HEK293 (cell line): Measurements from ENCODE around the gene TYSND1.

Source experiments
- IKZF3 ChIP-seq: fragments of 450-650 bp; IDR thresholded peaks from 2 replicates; pipeline ENCODE4 v1.5.0; 2018; ENCODE audit warnings: missing biosample characterization, mild to moderate bottlenecking, missing genetic modification characterization, moderate library complexity
- KLF16 ChIP-seq: fragments of 450-650 bp; formaldehyde crosslinking; IDR thresholded peaks from 2 replicates; pipeline ENCODE4 v1.5.1; 2017; ENCODE audit warnings: missing biosample characterization, missing genetic modification characterization
- MZF1 ChIP-seq: fragments of 450-650 bp; formaldehyde crosslinking; IDR thresholded peaks from 2 replicates; pipeline ENCODE4 v1.5.1; 2017; ENCODE audit warnings: missing biosample characterization, missing genetic modification characterization, borderline replicate concordance
- OVOL3 ChIP-seq: fragments of 450-650 bp; formaldehyde crosslinking; IDR thresholded peaks from 2 replicates; pipeline ENCODE4 v1.5.1; 2016; ENCODE audit warnings: missing biosample characterization, missing genetic modification characterization
- RBAK ChIP-seq: fragments of 450-650 bp; formaldehyde crosslinking; IDR thresholded peaks from 2 replicates; pipeline ENCODE4 v1.5.1; 2016; ENCODE audit warnings: missing biosample characterization, missing genetic modification characterization
- REPIN1 ChIP-seq: fragments of 450-650 bp; formaldehyde crosslinking; IDR thresholded peaks from 2 replicates; pipeline ENCODE4 v1.5.1; 2017; ENCODE audit warnings: missing biosample characterization, missing genetic modification characterization, low read depth
- SETDB1 ChIP-seq: IDR thresholded peaks from one replicate; pipeline ENCODE4 v1.6.1; 2017; ENCODE audit warnings: mild to moderate bottlenecking, low read length, moderate library complexity, mixed read lengths; ENCODE audit not compliant: insufficient read length
- TRIM28 ChIP-seq: IDR thresholded peaks from 2 replicates; pipeline ENCODE4 v1.6.1; 2011; ENCODE audit warnings: low read length, control low read depth, borderline replicate concordance
- ZFP69B ChIP-seq: fragments of 450-650 bp; formaldehyde crosslinking; IDR thresholded peaks from 2 replicates; pipeline ENCODE4 v1.5.1; 2016; ENCODE audit warnings: missing biosample characterization, missing genetic modification characterization
- ZNF138 ChIP-seq: fragments of 450-650 bp; formaldehyde crosslinking; IDR thresholded peaks from 2 replicates; pipeline ENCODE4 v1.5.1; 2016; ENCODE audit warnings: missing biosample characterization, missing genetic modification characterization, borderline replicate concordance
- ZNF19 ChIP-seq: fragments of 450-650 bp; formaldehyde crosslinking; IDR thresholded peaks from 2 replicates; pipeline ENCODE4; 2016; ENCODE audit warnings: missing biosample characterization, missing genetic modification characterization, low read depth
- ZNF248 ChIP-seq: fragments of 450-650 bp; formaldehyde crosslinking; IDR thresholded peaks from 2 replicates; pipeline ENCODE4 v1.5.1; 2017; ENCODE audit warnings: missing biosample characterization, missing genetic modification characterization
- ZNF404 ChIP-seq: fragments of 450-650 bp; formaldehyde crosslinking; IDR thresholded peaks from 2 replicates; pipeline ENCODE4 v1.5.1; 2017; ENCODE audit warnings: missing biosample characterization, missing genetic modification characterization
- ZNF416 ChIP-seq: fragments of 450-650 bp; formaldehyde crosslinking; IDR thresholded peaks from 2 replicates; pipeline ENCODE4 v1.5.1; 2016; ENCODE audit warnings: missing biosample characterization, missing genetic modification characterization
- ZNF423 ChIP-seq: fragments of 450-650 bp; formaldehyde crosslinking; IDR thresholded peaks from 2 replicates; pipeline ENCODE4 v1.5.1; 2016; ENCODE audit warnings: missing biosample characterization, missing genetic modification characterization
- ZNF433 ChIP-seq: fragments of 450-650 bp; formaldehyde crosslinking; IDR thresholded peaks from 2 replicates; pipeline ENCODE4 v1.5.1; 2016; ENCODE audit warnings: missing biosample characterization, missing genetic modification characterization, low read depth
- ZNF544 ChIP-seq: fragments of 450-650 bp; formaldehyde crosslinking; IDR thresholded peaks from 2 replicates; pipeline ENCODE4 v1.5.0; 2017; ENCODE audit warnings: missing biosample characterization, missing genetic modification characterization
- ZNF561 ChIP-seq: fragments of 450-650 bp; IDR thresholded peaks from 2 replicates; pipeline ENCODE4 v1.5.1; 2018; ENCODE audit warnings: missing biosample characterization, missing genetic modification characterization, borderline replicate concordance
- ZNF571 ChIP-seq: fragments of 450-650 bp; formaldehyde crosslinking; IDR thresholded peaks from 2 replicates; pipeline ENCODE4 v1.5.0; 2017; ENCODE audit warnings: missing biosample characterization, missing genetic modification characterization
- ZNF585B ChIP-seq: fragments of 450-650 bp; formaldehyde crosslinking; IDR thresholded peaks from 2 replicates; pipeline ENCODE4 v1.5.1; 2016; ENCODE audit warnings: missing biosample characterization, missing genetic modification characterization
- ZNF600 ChIP-seq: fragments of 450-650 bp; formaldehyde crosslinking; IDR thresholded peaks from 2 replicates; pipeline ENCODE4 v1.5.1; 2016; ENCODE audit warnings: missing biosample characterization, missing genetic modification characterization
- ZNF629 ChIP-seq: fragments of 450-650 bp; formaldehyde crosslinking; IDR thresholded peaks from 2 replicates; pipeline ENCODE4 v1.5.1; 2017; ENCODE audit warnings: missing biosample characterization, missing genetic modification characterization
- ZNF670 ChIP-seq: fragments of 450-650 bp; formaldehyde crosslinking; IDR thresholded peaks from 2 replicates; pipeline ENCODE4 v1.5.1; 2016; ENCODE audit warnings: missing biosample characterization, missing genetic modification characterization, low read depth
- ZNF747 ChIP-seq: fragments of 450-650 bp; formaldehyde crosslinking; IDR thresholded peaks from 2 replicates; pipeline ENCODE4 v1.5.1; 2016; ENCODE audit warnings: missing biosample characterization, missing genetic modification characterization
- ZSCAN23 ChIP-seq: fragments of 450-650 bp; formaldehyde crosslinking; IDR thresholded peaks from 2 replicates; pipeline ENCODE4 v1.5.1; 2016; ENCODE audit warnings: missing biosample characterization, missing genetic modification characterization
- TF ChIP-seq, protein P1 (sequence below): fragments of 450-650 bp; formaldehyde crosslinking; IDR thresholded peaks from 2 replicates; pipeline ENCODE4 v1.5.1; 2016; ENCODE audit warnings: missing biosample characterization, missing genetic modification characterization
- TF ChIP-seq, protein P2 (sequence below): fragments of 450-650 bp; formaldehyde crosslinking; IDR thresholded peaks from 2 replicates; pipeline ENCODE4 v1.5.1; 2016; ENCODE audit warnings: missing biosample characterization, missing genetic modification characterization
- TF ChIP-seq, protein P3 (sequence below): fragments of 450-650 bp; formaldehyde crosslinking; IDR thresholded peaks from 2 replicates; pipeline ENCODE4 v1.5.1; 2016; ENCODE audit warnings: missing biosample characterization, missing genetic modification characterization
- TF ChIP-seq, protein P4 (sequence below): fragments of 450-650 bp; IDR thresholded peaks from 2 replicates; pipeline ENCODE4 v1.5.1; 2018; ENCODE audit warnings: missing biosample characterization, mild to moderate bottlenecking, missing genetic modification characterization
- TF ChIP-seq, protein P5 (sequence below): fragments of 450-650 bp; formaldehyde crosslinking; IDR thresholded peaks from 2 replicates; pipeline ENCODE4 v1.5.1; 2016; ENCODE audit warnings: missing biosample characterization, missing genetic modification characterization

The TYSND1 gene

DNA sequence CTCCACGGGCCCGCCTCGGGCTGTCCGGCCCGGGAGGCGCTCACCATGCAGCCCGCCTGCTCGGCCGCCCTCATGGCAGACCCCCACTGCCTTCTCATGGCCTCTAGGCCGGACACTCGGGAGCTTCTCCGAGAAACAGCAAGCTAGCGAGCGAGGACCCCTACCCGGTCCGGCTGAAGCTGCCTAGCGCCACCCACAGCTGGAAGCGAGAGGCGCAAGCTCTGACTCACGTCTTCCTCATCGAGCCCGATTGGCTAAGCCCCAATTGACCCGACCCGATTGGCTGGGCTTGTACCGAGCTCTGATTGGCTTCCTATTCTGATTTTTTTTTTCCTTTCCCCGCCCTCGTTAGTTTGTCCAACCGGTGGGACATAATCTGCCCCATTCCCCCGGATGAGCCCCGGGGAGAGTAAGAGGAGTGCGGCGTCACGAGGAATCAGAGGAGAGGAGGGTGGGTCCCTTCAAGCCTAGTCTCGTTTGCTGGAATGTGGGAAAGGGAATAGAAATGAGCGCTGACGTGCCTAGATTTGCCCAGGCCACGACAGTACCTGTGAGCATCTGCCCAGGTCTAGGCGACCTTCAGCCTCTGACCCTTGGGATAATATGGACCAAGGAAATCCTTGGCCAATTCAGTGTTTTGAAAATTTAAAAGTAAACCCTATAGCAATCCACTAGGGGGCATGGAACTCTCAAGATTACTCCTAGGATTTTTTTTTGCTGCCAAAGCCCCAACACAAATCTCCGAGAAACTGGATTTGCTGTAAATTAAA, at the start of gene TYSND1 (continued):
- TF ChIP-seq, protein P1, sequence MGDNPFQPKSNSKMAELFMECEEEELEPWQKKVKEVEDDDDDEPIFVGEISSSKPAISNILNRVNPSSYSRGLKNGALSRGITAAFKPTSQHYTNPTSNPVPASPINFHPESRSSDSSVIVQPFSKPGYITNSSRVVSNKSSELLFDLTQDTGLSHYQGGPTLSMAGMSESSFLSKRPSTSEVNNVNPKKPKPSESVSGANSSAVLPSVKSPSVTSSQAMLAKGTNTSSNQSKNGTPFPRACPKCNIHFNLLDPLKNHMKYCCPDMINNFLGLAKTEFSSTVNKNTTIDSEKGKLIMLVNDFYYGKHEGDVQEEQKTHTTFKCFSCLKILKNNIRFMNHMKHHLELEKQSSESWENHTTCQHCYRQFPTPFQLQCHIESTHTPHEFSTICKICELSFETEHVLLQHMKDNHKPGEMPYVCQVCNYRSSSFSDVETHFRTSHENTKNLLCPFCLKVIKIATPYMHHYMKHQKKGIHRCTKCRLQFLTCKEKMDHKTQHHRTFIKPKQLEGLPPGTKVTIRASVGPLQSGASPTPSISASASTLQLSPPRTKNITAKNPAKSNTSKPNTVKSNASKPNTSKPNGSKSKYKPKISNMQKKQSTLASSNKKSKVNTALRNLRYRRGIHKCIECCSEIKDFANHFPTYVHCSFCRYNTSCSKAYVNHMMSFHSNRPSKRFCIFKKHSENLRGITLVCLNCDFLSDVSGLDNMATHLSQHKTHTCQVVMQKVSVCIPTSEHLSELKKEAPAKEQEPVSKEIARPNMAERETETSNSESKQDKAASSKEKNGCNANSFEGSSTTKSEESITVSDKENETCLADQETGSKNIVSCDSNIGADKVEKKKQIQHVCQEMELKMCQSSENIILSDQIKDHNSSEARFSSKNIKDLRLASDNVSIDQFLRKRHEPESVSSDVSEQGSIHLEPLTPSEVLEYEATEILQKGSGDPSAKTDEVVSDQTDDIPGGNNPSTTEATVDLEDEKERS (tag by site-specific recombination): no peak
- TF ChIP-seq ZNF423 (tag by site-specific recombination) (no peak), ZFP69B (tag by site-specific recombination) (peak; percentile 95), ZNF561 (0 out of 2 replicates have a peak, but pooled peaks have one; percentile 38), ZNF19 (no peak), ZNF248 (tag by site-specific recombination) (no peak), IKZF3 (tag by site-specific recombination) (peak; percentile 96), ZNF544 (no peak), RBAK (tag by site-specific recombination) (no peak), ZNF585B (tag by site-specific recombination) (no peak), MZF1 (tag by site-specific recombination) (peak; percentile 96), REPIN1 (tag by site-specific recombination) (no peak), ZNF629 (tag by site-specific recombination) (peak; percentile 72), ZNF433 (no peak), ZNF571 (tag by site-specific recombination) (no peak), ZNF747 (tag by site-specific recombination) (no peak), KLF16 (0 out of 2 replicates have a peak, but pooled peaks have one; percentile 18), OVOL3 (tag by site-specific recombination) (no peak), ZNF138 (tag by site-specific recombination) (no peak), ZSCAN23 (no peak), ZNF600 (tag by site-specific recombination) (no peak), ZNF416 (tag by site-specific recombination) (no peak), TRIM28 (peak; percentile 63), ZNF404 (no peak), SETDB1 (no peak), ZNF670 (tag by site-specific recombination) (no peak)
- TF ChIP-seq, protein P2, sequence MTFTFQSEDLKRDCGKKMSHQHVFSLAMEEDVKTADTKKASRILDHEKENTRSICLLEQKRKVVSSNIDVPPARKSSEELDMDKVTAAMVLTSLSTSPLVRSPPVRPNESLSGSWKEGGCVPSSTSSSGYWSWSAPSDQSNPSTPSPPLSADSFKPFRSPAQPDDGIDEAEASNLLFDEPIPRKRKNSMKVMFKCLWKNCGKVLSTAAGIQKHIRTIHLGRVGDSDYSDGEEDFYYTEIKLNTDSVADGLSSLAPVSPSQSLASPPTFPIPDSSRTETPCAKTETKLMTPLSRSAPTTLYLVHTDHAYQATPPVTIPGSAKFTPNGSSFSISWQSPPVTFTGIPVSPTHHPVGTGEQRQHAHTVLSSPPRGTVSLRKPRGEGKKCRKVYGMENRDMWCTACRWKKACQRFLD (tag by site-specific recombination): no peak
- TF ChIP-seq, protein P3, sequence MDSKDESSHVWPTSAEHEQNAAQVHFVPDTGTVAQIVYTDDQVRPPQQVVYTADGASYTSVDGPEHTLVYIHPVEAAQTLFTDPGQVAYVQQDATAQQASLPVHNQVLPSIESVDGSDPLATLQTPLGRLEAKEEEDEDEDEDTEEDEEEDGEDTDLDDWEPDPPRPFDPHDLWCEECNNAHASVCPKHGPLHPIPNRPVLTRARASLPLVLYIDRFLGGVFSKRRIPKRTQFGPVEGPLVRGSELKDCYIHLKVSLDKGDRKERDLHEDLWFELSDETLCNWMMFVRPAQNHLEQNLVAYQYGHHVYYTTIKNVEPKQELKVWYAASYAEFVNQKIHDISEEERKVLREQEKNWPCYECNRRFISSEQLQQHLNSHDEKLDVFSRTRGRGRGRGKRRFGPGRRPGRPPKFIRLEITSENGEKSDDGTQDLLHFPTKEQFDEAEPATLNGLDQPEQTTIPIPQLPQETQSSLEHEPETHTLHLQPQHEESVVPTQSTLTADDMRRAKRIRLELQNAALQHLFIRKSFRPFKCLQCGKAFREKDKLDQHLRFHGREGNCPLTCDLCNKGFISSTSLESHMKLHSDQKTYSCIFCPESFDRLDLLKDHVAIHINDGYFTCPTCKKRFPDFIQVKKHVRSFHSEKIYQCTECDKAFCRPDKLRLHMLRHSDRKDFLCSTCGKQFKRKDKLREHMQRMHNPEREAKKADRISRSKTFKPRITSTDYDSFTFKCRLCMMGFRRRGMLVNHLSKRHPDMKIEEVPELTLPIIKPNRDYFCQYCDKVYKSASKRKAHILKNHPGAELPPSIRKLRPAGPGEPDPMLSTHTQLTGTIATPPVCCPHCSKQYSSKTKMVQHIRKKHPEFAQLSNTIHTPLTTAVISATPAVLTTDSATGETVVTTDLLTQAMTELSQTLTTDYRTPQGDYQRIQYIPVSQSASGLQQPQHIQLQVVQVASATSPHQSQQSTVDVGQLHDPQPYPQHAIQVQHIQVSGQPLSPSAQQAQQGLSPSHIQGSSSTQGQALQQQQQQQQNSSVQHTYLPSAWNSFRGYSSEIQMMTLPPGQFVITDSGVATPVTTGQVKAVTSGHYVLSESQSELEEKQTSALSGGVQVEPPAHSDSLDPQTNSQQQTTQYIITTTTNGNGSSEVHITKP (tag by site-specific recombination): peak; percentile 71
- TF ChIP-seq, protein P4, sequence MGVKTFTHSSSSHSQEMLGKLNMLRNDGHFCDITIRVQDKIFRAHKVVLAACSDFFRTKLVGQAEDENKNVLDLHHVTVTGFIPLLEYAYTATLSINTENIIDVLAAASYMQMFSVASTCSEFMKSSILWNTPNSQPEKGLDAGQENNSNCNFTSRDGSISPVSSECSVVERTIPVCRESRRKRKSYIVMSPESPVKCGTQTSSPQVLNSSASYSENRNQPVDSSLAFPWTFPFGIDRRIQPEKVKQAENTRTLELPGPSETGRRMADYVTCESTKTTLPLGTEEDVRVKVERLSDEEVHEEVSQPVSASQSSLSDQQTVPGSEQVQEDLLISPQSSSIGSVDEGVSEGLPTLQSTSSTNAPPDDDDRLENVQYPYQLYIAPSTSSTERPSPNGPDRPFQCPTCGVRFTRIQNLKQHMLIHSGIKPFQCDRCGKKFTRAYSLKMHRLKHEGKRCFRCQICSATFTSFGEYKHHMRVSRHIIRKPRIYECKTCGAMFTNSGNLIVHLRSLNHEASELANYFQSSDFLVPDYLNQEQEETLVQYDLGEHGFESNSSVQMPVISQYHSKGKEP (tag by site-specific recombination): no peak
- TF ChIP-seq, protein P5, sequence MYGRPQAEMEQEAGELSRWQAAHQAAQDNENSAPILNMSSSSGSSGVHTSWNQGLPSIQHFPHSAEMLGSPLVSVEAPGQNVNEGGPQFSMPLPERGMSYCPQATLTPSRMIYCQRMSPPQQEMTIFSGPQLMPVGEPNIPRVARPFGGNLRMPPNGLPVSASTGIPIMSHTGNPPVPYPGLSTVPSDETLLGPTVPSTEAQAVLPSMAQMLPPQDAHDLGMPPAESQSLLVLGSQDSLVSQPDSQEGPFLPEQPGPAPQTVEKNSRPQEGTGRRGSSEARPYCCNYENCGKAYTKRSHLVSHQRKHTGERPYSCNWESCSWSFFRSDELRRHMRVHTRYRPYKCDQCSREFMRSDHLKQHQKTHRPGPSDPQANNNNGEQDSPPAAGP (tag by site-specific recombination): no peak; the same call in 1 of the 2 replicates
